ENCODE measurements around the gene NUP214. TPM values are rescaled to one million over a fixed set of nuclear protein-coding genes. Genes with fewer than 3 reads are reported as not detected.

Gene NUP214
- total RNA-seq, 4 donors from 2014 or later: 36.1 to 104 (median 69.6) TPM

DNA sequence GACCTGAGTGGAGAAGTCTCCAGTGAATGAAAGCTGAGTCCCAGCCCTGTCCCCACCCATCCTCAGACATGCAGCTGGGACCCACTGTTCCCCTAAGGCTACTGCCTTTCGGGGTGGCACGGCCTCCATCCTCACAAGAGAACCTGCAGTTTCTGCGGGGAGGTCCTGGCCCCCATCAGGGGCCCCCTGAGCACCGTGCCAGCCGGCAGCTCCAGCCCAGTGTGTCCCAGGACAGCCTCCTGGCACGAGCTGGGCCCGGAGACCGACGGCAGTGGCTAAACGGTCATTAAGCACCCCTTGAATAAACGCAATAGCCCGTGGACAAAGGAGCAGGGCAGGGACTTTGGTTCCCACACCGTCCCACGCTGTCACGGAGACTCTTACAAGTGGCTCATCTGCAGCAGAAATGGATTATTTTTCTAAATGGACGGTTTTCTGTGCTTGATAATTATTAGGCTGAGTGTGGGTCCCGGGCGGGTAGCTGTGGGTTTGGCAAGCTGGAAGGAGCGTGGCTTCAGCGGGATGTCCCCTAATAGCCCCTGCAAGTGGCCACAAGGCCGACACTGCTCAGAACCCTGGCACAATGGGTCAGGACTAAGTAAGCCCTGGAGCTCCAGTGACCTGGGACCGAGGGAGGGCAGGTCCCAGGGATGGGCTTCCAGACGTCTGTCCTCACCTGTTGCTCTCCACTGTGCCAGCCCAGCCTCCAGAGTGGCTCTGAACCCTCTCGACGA is 133.5 kb downstream of the NUP214 start:
- H3K4me1 ChIP-seq: peaks cover 23% of the 10 kb centered on the region
- H3K27ac ChIP-seq: no peak overlapping the region

DNA sequence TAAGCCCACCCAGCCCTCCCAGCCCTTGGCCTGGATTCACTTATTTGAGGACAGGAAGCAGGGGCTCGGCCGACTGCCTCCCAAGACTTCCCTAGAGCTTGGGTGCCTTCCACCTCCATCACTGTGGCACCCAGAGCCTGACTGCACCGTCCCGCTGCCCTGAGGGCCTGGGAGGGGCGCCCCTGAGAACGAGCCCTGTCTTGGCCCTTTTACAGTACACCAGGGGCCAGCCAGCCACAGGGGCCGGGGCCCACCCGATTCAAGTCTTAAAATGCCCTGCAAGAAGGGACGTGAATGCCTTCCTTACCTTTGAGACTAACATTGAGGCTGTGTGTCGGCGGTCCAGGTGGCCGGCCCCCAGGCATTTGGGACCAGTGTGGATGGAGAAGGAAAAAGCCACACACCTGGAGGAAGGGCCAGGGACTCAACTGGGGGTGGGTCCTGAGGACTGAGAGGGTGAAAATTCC is 134.1 kb downstream of the NUP214 start:
- TF ChIP-seq, protein P1, sequence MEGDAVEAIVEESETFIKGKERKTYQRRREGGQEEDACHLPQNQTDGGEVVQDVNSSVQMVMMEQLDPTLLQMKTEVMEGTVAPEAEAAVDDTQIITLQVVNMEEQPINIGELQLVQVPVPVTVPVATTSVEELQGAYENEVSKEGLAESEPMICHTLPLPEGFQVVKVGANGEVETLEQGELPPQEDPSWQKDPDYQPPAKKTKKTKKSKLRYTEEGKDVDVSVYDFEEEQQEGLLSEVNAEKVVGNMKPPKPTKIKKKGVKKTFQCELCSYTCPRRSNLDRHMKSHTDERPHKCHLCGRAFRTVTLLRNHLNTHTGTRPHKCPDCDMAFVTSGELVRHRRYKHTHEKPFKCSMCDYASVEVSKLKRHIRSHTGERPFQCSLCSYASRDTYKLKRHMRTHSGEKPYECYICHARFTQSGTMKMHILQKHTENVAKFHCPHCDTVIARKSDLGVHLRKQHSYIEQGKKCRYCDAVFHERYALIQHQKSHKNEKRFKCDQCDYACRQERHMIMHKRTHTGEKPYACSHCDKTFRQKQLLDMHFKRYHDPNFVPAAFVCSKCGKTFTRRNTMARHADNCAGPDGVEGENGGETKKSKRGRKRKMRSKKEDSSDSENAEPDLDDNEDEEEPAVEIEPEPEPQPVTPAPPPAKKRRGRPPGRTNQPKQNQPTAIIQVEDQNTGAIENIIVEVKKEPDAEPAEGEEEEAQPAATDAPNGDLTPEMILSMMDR (IDR thresholded peaks at IDR 0.05): no peak
- TF ChIP-seq EP300 (IDR thresholded peaks at IDR 0.05): no peak
- no peak for TF ChIP-seq POLR2A (IDR thresholded peaks at IDR 0.05)
- TF ChIP-seq POLR2AphosphoS5 (IDR thresholded peaks at IDR 0.05): no peak
- Histone ChIP-seq H3K4me1 (peaks cover 19% of the 10 kb centered on the region), H3K9me3 (no peaks in the 10 kb centered on the region), H3K36me3 (peaks cover 18% of the 10 kb centered on the region), H3K4me3 (no peak overlapping the region), H3K27ac (no peak overlapping the region), H3K27me3 (no peaks in the 10 kb centered on the region)
- no peak for DNase-seq (ENCODE audit: low spot score in 2 of 2)
- WGBS: 84% methylated on average over 8 of the region's 12 CpGs

More for the DNA sequence above, 133.5 kb downstream of the NUP214 start:
- Histone ChIP-seq H3K4me3 (no peak overlapping the region), H3K36me3 (peaks cover 18% of the 10 kb centered on the region), H3K27me3 (no peaks in the 10 kb centered on the region), H3K9me3 (no peaks in the 10 kb centered on the region)
- WGBS: 90% methylated on average over 16 of the region's 25 CpGs
- no peak for TF ChIP-seq EP300 (IDR thresholded peaks at IDR 0.05)
- TF ChIP-seq POLR2A (IDR thresholded peaks at IDR 0.05): no peak
- TF ChIP-seq, protein P1 (IDR thresholded peaks at IDR 0.05): no peak
- TF ChIP-seq POLR2AphosphoS5 (IDR thresholded peaks at IDR 0.05): no peak
- no peak for DNase-seq (ENCODE audit: low spot score in 2 of 2)

DNA sequence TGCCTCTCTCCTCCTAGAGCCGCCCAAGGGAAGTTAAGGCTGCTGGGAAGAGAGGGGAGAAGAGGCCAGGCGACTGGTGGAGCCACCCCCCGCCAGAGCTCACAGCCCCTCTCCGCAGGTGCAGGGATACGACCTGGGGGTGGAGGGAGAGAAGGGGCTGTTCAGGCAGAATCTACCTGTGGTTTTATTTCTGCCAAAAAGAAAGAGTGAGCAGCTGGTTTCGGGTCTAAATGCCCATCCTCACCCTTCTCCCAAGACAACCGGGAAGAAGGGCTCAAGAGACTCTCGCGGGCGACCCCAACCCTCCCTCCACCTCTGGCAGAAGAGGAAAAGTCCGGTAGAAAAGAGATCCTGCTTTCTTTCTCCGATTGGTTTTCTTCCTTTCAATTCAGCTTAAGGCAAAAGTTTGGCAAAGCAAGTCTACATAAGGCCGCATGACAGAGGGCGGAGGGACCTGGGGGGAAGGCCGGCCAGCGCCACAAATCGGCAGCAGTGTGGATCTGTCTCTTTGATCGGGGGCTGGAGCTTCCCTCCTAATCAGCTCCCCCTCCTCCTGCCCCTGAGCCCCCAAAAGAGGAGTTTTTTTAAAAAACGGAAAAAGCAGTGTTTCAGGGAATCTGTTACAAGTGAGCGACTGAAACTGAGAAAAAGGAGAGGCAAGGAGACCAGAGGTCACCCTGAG is 134.7 kb downstream of the NUP214 start:
- H3K4me1 ChIP-seq: peaks cover 18% of the 10 kb centered on the region
- peaks cover 18% of the 10 kb centered on the region for H3K36me3 ChIP-seq
- no peaks in the 10 kb centered on the region for H3K27me3 ChIP-seq
- H3K9me3 ChIP-seq: no peaks in the 10 kb centered on the region
- TF ChIP-seq EP300 (IDR thresholded peaks at IDR 0.05) (no peak), POLR2A (IDR thresholded peaks at IDR 0.05) (no peak), POLR2AphosphoS5 (IDR thresholded peaks at IDR 0.05) (no peak)
- TF ChIP-seq, protein P1 (IDR thresholded peaks at IDR 0.05): no peak
- 78% methylated on average over 20 of the region's 20 CpGs for WGBS
- no peak for DNase-seq (ENCODE audit: low spot score in 2 of 2)
- no peak overlapping the region for H3K27ac ChIP-seq
- no peak overlapping the region for H3K4me3 ChIP-seq

DNA sequence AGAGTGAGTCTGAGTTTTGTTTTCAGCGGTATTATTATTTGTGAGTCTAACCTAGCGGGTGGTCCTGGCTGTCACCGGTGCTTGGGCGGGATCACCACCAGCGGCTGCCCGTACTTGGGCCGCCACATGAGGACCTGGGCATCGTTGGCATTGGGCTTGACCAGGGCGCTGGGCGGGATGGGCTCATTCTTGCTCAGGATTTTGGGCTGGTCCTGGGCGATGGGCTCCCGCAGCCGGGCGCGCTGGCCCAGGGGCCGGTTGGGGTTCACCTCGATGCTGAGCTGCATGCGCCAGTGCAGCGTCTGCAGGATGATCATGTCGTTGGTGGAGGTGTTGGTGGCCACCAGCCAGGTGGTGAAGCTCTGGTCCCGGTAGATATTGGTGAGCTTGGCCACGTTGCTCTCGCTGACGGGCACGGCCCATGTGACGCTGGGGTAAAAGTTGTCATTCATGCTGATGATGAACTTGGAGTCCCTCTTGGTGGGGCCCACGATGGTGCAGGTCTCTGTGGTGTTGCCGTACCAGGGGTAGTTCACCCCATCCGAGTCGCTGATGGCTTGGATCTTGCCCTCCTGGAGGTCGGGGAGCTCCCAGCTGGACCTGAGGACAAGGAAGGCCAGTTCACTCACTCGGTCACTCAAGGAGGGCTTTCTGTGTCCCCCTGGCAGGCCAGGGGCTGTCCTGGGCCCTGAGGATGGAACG is 135.5 kb downstream of the NUP214 start:
- DNase-seq (ENCODE audit: low spot score in 2 of 2): no peak
- no peak overlapping the region for H3K27ac ChIP-seq
- no peak overlapping the region for H3K4me3 ChIP-seq
- H3K36me3 ChIP-seq: peaks cover 18% of the 10 kb centered on the region
- H3K9me3 ChIP-seq: no peaks in the 10 kb centered on the region
- TF ChIP-seq POLR2A (IDR thresholded peaks at IDR 0.05): no peak
- TF ChIP-seq, protein P1 (IDR thresholded peaks at IDR 0.05): no peak
- peaks cover 17% of the 10 kb centered on the region for H3K4me1 ChIP-seq
- no peaks in the 10 kb centered on the region for H3K27me3 ChIP-seq
- 88% methylated on average over 13 of the region's 33 CpGs for WGBS
